Measurements from ENCODE around the gene LIPF. TPM values are rescaled to one million over a fixed set of nuclear protein-coding genes. Genes with fewer than 3 reads are reported as not detected.
A peak's percentile ranks its signal among the peaks of the same experiment; 100 is the strongest.
"Not testable (repeated sequence)": the region's sequence is repeated elsewhere in the genome, so short reads cannot be mapped to it uniquely, and the experiment has no call there.

The LIPF gene
- total RNA-seq, 2 experiments from 2014 or later, result not detected

- DNase-seq, result peak; percentile 13
- Mint-ChIP-seq H3K27me3 (no peaks in the 10 kb centered on the region), H3K27ac (no peak overlapping the region), H3K4me3 (no peak overlapping the region), H3K9me3 (no peaks in the 10 kb centered on the region), H3K4me1 (peaks cover 23% of the 10 kb centered on the region), H3K36me3 (no peaks in the 10 kb centered on the region)
Observed at GRCh38 chr10:88702848-88703597, 38.8 kb downstream of the LIPF start.

DNA sequence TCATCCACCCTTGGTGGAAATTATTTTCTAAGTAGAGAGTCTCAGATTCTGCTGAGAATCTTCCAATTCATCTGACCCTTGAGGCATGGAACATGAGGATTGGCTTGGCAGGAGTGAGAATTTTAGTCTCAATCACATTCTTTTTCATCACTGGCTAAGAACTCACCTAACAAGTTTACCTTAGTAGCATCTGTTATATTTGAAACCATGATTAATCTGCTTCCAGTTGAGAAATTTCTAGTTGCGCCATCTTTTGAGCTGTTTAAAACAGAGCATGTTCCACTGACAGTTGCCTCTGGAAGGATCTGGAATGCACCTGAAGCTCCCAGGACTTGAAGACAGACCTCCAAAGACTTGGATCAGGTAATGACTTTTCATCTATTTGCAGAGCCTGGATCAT lies 41.7 kb downstream of the LIPF start, which contains the start of gene LIPK:
LIPK (plus strand) TSS at position 292 of the 400 bp plus-strand sequence. CDS start 18,295 bp downstream, outside the sequence.
- peak within 1 kb of the TSS; percentile 5 for H3K27ac Mint-ChIP-seq
- H3K27me3 Mint-ChIP-seq, result no peaks in the 10 kb centered on the region
- peaks cover 24% of the 10 kb centered on the region for H3K4me1 Mint-ChIP-seq
- no peak for DNase-seq
- H3K9me3 Mint-ChIP-seq, result no peaks in the 10 kb centered on the region
- no peaks in the 10 kb centered on the region for H3K36me3 Mint-ChIP-seq
- H3K4me3 Mint-ChIP-seq, result no peak within 1 kb of the TSS

GRCh38 chr10:88707429-88708155 lies 43.4 kb downstream of the LIPF start:
- DNase-seq, result peak; percentile 6
- peaks cover 24% of the 10 kb centered on the region for H3K4me1 Mint-ChIP-seq
- no peak overlapping the region for H3K4me3 Mint-ChIP-seq
- H3K9me3 Mint-ChIP-seq, result no peaks in the 10 kb centered on the region
- no peaks in the 10 kb centered on the region for H3K27me3 Mint-ChIP-seq
- no peak overlapping the region for H3K27ac Mint-ChIP-seq
- H3K36me3 Mint-ChIP-seq, result no peaks in the 10 kb centered on the region

DNA sequence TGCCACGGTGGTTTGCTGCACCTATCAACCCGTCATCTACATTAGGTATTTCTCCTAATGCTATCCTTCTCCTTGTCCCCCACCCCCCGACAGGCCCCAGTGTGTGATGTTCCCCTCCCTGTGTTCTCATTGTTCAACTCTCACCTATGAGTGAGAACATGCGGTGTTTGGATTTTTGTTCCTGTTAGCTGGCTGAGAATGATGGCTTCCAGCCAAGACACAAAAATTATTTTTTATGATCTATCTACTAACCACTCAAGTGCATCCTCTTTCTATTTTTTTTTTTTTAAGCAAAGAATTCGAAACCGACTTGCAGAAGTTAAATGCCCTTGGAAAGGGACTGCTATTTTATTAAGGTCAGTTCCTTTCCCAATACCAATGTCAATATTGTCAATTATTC lies 45.1 kb downstream of the LIPF start:
- DNase-seq, H3K27me3 Mint-ChIP-seq, H3K4me3 Mint-ChIP-seq, H3K9me3 Mint-ChIP-seq, H3K36me3 Mint-ChIP-seq, H3K27ac Mint-ChIP-seq: not testable (repeated sequence)
- H3K4me1 Mint-ChIP-seq, result peaks cover 20% of the 10 kb centered on the region

DNA sequence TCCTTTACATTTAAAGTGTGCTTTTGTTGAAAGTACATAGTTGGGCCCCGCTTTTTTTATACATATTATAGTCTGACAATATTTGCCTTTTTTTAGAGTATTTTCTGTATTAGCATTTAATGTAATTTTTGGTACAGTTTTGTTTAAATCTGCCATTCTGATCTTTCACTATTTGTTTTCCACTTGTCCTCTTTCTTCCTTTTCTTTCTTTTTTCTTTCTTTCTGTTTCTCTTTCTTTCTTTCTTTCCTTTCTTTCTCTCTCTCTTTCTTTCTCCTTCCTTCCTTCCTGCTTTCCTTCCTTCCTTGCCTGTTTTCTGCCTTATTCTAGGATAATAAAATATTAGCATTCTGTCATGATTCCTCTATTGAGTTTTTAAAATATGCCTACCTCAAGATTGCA lies 51.3 kb downstream of the LIPF start:
- H3K4me1 Mint-ChIP-seq, result no peaks in the 10 kb centered on the region
- no peak overlapping the region for H3K27ac Mint-ChIP-seq
- no peak for DNase-seq
- H3K36me3 Mint-ChIP-seq, result no peaks in the 10 kb centered on the region
- no peaks in the 10 kb centered on the region for H3K9me3 Mint-ChIP-seq
- no peak overlapping the region for H3K4me3 Mint-ChIP-seq
- peaks cover 5% of the 10 kb centered on the region for H3K27me3 Mint-ChIP-seq

DNA sequence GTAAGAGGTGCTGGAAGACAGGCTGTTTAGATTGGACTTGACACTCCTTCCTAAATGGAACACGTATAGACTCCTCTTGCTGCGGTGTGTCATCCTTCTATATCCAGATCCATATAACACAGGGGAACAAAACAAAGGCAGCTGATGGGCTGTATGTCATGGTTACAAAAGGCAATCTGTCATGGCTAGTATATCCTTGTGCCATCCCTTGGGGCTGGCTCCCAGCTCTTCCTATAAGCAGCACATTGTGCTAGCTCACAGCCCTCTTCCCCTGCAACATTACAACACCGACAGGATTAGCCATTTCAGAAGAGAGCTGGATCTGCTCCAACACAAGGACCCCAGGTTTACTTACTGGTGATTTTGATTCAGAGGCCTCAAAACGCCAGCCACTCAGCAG lies 57.1 kb downstream of the LIPF start:
- Mint-ChIP-seq H3K9me3 (no peaks in the 10 kb centered on the region), H3K4me3 (no peak overlapping the region), H3K36me3 (no peaks in the 10 kb centered on the region), H3K27ac (no peak overlapping the region), H3K27me3 (no peaks in the 10 kb centered on the region), H3K4me1 (peaks cover 8% of the 10 kb centered on the region)
- no peak for DNase-seq

GRCh38 chr10:88725798-88726197 lies 61.6 kb downstream of the LIPF start:
- no peak overlapping the region for H3K4me3 Mint-ChIP-seq
- peaks cover 5% of the 10 kb centered on the region for H3K27me3 Mint-ChIP-seq
- H3K36me3 Mint-ChIP-seq, result no peaks in the 10 kb centered on the region
- H3K4me1 Mint-ChIP-seq, result peaks cover 8% of the 10 kb centered on the region
- DNase-seq, result no peak
- H3K27ac Mint-ChIP-seq, result peak overlapping the region; percentile 63
- no peaks in the 10 kb centered on the region for H3K9me3 Mint-ChIP-seq

- Mint-ChIP-seq H3K4me1 (peaks cover 8% of the 10 kb centered on the region), H3K9me3 (no peaks in the 10 kb centered on the region), H3K27me3 (peaks cover 5% of the 10 kb centered on the region), H3K4me3 (no peak overlapping the region), H3K36me3 (no peaks in the 10 kb centered on the region), H3K27ac (no peak overlapping the region)
- DNase-seq, result peak; percentile 58
Observed at GRCh38 chr10:88728107-88728763, 64.0 kb downstream of the LIPF start.

Other genes starting within 250 kb of the LIPF start
- gene RNLS, start 81.1 kb upstream of the LIPF start, total RNA-seq, result 1 to 10 TPM; 4.0 to 4.3 TPM
- gene LIPJ, start 77.7 kb upstream of the LIPF start, total RNA-seq, result not detected
- not detected for gene LIPK, start 41.8 kb downstream of the LIPF start, total RNA-seq
- not detected for gene LIPN, start 95.6 kb downstream of the LIPF start, total RNA-seq
- not detected for gene LIPM, start 138.3 kb downstream of the LIPF start, total RNA-seq
- not detected for gene ANKRD22, start 187.4 kb downstream of the LIPF start, total RNA-seq
- 10 to 100 TPM; 27.8 to 28.4 TPM for gene STAMBPL1, start 215.8 kb downstream of the LIPF start, total RNA-seq